ENCODE data around the gene CORT.

DNA sequence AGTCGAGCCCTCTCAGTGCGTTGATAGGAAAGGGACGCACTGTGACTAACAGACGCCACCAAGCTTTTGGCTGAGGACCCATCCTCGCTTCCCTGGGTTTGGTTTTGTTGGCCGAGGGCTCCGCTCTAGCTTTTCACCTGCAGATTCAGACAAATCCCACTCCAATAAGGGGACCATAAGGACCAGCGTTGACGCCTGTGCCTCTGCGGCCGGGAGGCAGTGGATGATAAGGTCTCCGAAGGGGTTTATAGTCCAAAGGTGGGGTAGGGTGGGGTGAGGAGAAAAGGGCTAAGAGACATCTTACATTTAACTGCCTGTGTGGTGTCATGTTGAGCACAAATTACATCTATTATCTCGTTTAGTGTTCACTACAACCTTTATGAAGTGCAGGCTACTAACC, 25.7 kb downstream of the CORT start:
- TF ChIP-seq NR2C2 (CRISPR knock-in tag; IDR thresholded peaks at IDR 0.05) (no peak), FOXJ3 (CRISPR knock-in tag; IDR thresholded peaks at IDR 0.05; ENCODE audit: borderline replicate concordance) (no peak), ESRRA (CRISPR knock-in tag; IDR thresholded peaks at IDR 0.05; ENCODE audit: borderline replicate concordance) (no peak)
- TF ChIP-seq, protein P1, sequence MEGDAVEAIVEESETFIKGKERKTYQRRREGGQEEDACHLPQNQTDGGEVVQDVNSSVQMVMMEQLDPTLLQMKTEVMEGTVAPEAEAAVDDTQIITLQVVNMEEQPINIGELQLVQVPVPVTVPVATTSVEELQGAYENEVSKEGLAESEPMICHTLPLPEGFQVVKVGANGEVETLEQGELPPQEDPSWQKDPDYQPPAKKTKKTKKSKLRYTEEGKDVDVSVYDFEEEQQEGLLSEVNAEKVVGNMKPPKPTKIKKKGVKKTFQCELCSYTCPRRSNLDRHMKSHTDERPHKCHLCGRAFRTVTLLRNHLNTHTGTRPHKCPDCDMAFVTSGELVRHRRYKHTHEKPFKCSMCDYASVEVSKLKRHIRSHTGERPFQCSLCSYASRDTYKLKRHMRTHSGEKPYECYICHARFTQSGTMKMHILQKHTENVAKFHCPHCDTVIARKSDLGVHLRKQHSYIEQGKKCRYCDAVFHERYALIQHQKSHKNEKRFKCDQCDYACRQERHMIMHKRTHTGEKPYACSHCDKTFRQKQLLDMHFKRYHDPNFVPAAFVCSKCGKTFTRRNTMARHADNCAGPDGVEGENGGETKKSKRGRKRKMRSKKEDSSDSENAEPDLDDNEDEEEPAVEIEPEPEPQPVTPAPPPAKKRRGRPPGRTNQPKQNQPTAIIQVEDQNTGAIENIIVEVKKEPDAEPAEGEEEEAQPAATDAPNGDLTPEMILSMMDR (IDR thresholded peaks at IDR 0.05), result no peak
- TF ChIP-seq, protein P2, sequence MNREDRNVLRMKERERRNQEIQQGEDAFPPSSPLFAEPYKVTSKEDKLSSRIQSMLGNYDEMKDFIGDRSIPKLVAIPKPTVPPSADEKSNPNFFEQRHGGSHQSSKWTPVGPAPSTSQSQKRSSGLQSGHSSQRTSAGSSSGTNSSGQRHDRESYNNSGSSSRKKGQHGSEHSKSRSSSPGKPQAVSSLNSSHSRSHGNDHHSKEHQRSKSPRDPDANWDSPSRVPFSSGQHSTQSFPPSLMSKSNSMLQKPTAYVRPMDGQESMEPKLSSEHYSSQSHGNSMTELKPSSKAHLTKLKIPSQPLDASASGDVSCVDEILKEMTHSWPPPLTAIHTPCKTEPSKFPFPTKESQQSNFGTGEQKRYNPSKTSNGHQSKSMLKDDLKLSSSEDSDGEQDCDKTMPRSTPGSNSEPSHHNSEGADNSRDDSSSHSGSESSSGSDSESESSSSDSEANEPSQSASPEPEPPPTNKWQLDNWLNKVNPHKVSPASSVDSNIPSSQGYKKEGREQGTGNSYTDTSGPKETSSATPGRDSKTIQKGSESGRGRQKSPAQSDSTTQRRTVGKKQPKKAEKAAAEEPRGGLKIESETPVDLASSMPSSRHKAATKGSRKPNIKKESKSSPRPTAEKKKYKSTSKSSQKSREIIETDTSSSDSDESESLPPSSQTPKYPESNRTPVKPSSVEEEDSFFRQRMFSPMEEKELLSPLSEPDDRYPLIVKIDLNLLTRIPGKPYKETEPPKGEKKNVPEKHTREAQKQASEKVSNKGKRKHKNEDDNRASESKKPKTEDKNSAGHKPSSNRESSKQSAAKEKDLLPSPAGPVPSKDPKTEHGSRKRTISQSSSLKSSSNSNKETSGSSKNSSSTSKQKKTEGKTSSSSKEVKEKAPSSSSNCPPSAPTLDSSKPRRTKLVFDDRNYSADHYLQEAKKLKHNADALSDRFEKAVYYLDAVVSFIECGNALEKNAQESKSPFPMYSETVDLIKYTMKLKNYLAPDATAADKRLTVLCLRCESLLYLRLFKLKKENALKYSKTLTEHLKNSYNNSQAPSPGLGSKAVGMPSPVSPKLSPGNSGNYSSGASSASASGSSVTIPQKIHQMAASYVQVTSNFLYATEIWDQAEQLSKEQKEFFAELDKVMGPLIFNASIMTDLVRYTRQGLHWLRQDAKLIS (CRISPR knock-in tag; IDR thresholded peaks at IDR 0.05; ENCODE audit: borderline replicate concordance), result no peak

Data from WTC11 (cell line).